ENCODE measurements around the gene FGF11. TPM values are rescaled to one million over a fixed set of nuclear protein-coding genes. Genes with fewer than 3 reads are reported as not detected.

FGF11 gene
- polyA plus RNA-seq, 2 of the 4 experiments (the other 2 are of a cell fraction) = 1.4 to 1.8 TPM

GRCh38 chr17:7431231-7431630 lies 8.1 kb upstream of the FGF11 start:
- H3K4me3 ChIP-seq = no peak overlapping the region
- no peak for ATAC-seq
- 62% methylated on average over 1 of the region's 1 CpG for WGBS (ENCODE audit: missing lambda C conversion rate)
- no peak overlapping the region for H3K27ac ChIP-seq
- TF ChIP-seq GATA3 (IDR thresholded peaks at IDR 0.05; ENCODE audit: borderline replicate concordance) (no peak), PBX3 (IDR thresholded peaks at IDR 0.05) (no peak), TFCP2L1 (CRISPR knock-in tag; IDR thresholded peaks at IDR 0.05) (no peak), BCL3 (IDR thresholded peaks at IDR 0.05) (no peak)
- no peaks in the 10 kb centered on the region for H3K9me3 ChIP-seq
- H3K4me2 ChIP-seq = no peak overlapping the region
- ChIA-PET CTCF (interaction anchor here (0.7 to 17.0 kb wide), 6 partner anchors 10 to 129 kb away, joined by 3 to 232 read pairs (median 6); partner anchors contain the start of genes KCTD11, SPEM1 and TMEM95), POLR2A (no interaction called here)
- FAIRE-seq = no peak
- H3K4me1 ChIP-seq = peaks cover 3% of the 10 kb centered on the region
- no peak for DNase-seq (ENCODE audit: low read depth in 1 of 2, low spot score in 1 of 2)

DNA sequence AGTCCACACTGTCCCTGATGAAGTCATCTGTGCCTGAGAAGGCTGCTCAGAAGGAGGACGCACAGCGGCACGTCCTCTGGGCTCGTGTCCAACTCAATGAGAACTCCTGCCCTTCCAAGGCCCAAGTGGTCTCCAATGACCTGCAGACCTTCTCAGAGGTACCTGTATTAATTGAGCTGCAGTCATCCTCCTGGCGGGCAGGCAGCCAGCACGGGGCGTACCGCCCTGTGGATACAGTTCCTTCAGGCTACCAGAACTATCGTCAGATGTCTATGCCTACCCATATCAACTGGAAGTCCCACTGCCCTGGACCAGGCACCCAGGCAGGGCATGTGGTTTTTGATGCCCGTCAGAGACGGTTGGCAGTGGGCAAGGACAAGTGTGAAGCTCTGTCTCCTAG lies 7.0 kb upstream of the FGF11 start:
- DNase-seq (ENCODE audit: low read depth in 1 of 2, low spot score in 1 of 2) = no peak
- no peak overlapping the region for H3K4me3 ChIP-seq
- TF ChIP-seq HMGXB4 (CRISPR knock-in tag; IDR thresholded peaks at IDR 0.05; ENCODE audit: borderline replicate concordance) (no peak), ATOH8 (CRISPR knock-in tag; IDR thresholded peaks at IDR 0.05; ENCODE audit: low read depth) (no peak), HEYL (CRISPR knock-in tag; IDR thresholded peaks at IDR 0.05) (no peak), POLR2AphosphoS2 (conservative IDR thresholded peaks at IDR 0.05; ENCODE audit: low read length) (no peak), RCOR1 (IDR thresholded peaks at IDR 0.05; ENCODE audit: low read depth, low read length) (no peak), FOSL2 (IDR thresholded peaks at IDR 0.05) (no peak), FOSL2 (CRISPR knock-in tag; IDR thresholded peaks at IDR 0.05) (no peak), FOXS1 (CRISPR knock-in tag; IDR thresholded peaks at IDR 0.05) (no peak), NFE2L2 (conservative IDR thresholded peaks at IDR 0.05; ENCODE audit: low read length) (no peak), MAX (IDR thresholded peaks at IDR 0.05) (no peak), EP300 (IDR thresholded peaks at IDR 0.05) (no peak), RARB (CRISPR knock-in tag; IDR thresholded peaks at IDR 0.05) (no peak), GATA3 (IDR thresholded peaks at IDR 0.05; ENCODE audit: borderline replicate concordance) (no peak), ESRRA (IDR thresholded peaks at IDR 0.05; ENCODE audit: borderline replicate concordance, low read length) (no peak), ZSCAN20 (CRISPR knock-in tag; IDR thresholded peaks at IDR 0.05) (no peak), SMC3 (IDR thresholded peaks at IDR 0.05) (no peak), CBX8 (IDR thresholded peaks at IDR 0.05) (no peak), NPAS2 (CRISPR knock-in tag; IDR thresholded peaks at IDR 0.05; ENCODE audit: borderline replicate concordance) (no peak), SREBF2 (IDR thresholded peaks at IDR 0.05) (no peak)
- TF ChIP-seq, protein P1, sequence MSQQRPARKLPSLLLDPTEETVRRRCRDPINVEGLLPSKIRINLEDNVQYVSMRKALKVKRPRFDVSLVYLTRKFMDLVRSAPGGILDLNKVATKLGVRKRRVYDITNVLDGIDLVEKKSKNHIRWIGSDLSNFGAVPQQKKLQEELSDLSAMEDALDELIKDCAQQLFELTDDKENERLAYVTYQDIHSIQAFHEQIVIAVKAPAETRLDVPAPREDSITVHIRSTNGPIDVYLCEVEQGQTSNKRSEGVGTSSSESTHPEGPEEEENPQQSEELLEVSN (IDR thresholded peaks at IDR 0.05; ENCODE audit: borderline replicate concordance, low read depth) = no peak
- ChIA-PET POLR2A (no interaction called here), CTCF (interaction anchor here (0.8 to 17.0 kb wide), 10 partner anchors 12 to 255 kb away, joined by 3 to 232 read pairs (median 4); partner anchors contain the start of genes KCTD11, SOX15, SPEM1 and TMEM95)
- no peak for FAIRE-seq
- H3K9me3 ChIP-seq = no peaks in the 10 kb centered on the region
- no peak overlapping the region for H3K4me2 ChIP-seq
- WGBS (ENCODE audit: missing lambda C conversion rate) = 88% methylated on average over 11 of the region's 11 CpGs
- no peak overlapping the region for H3K27ac ChIP-seq
- no peak for ATAC-seq
- peaks cover 11% of the 10 kb centered on the region for H3K4me1 ChIP-seq
